ENCODE data around the gene TRMT112.
"Not testable (repeated sequence)": the region's sequence is repeated elsewhere in the genome, so short reads cannot be mapped to it uniquely, and the experiment has no call there.

The TRMT112 gene

GRCh38 chr11:64331569-64332371 lies 14.4 kb upstream of the TRMT112 start:
- peak; percentile 39 for DNase-seq (ENCODE audit: low read depth)

GRCh38 chr11:64330888-64331287 lies 13.5 kb upstream of the TRMT112 start:
- DNase-seq (ENCODE audit: low read depth): no peak

DNA sequence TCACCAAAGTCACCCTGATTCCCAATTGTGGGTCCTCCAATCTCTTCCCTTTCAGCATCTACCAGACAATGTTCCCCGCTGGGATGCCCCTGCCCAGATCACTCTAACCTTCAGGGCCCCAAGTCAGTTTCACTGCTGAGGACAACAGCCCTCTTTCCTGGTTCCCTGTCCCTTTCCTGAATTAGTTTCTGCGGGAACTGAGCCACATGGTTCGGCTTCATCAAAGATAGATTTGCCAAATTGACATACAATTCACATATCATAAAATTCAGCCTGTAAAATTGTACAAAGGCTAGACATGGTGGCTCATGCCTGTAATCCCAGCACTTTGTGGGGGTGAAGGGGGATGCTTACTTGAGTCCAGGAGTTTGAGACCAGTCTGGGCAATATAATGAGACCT lies 10.6 kb upstream of the TRMT112 start:
- DNase-seq (ENCODE audit: low read depth): no peak

- DNase-seq (ENCODE audit: low read depth): no peak
Measured at GRCh38 chr11:64327375-64327774, 10.0 kb upstream of the TRMT112 start.

DNA sequence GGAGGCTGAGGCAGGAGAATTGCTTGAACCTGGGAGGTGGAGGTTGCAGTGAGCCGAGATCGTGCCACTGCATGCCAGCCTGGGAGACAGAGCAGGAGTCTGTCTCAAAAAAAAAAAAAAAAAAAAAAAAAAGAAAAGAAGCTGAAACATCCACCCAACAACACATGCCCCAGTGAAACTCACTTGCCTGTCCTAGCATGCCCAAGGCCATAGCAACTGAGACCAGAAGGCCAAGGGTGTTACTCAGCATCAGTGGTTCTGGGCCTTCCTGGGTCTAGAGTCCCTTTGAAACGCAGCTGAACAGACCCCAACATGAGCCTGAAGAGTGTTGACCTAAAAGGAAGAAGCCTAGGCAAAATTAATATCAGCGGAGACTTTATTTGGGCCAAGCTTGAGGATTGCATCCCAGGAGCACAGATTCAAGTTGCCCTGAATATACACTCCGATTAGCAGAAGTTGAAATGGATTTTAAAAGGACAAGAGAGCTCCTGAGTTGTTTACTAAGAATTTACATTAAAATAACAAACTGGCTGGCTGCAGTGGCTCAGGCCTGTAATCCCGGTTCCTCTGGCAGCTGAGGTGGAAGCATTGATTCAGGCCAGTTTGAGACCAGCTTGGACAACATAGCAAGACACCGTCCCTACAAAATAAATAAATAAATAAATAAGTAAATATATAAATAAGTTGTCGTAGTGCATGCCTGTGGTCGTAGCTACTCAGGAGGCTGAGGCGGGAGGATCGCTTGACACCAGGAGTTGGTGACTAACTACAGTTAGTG lies 7.5 kb upstream of the TRMT112 start:
- no peak for DNase-seq (ENCODE audit: low read depth)

- DNase-seq (ENCODE audit: low read depth): not testable (repeated sequence)
Measured at GRCh38 chr11:64323984-64324383, 6.6 kb upstream of the TRMT112 start.

DNA sequence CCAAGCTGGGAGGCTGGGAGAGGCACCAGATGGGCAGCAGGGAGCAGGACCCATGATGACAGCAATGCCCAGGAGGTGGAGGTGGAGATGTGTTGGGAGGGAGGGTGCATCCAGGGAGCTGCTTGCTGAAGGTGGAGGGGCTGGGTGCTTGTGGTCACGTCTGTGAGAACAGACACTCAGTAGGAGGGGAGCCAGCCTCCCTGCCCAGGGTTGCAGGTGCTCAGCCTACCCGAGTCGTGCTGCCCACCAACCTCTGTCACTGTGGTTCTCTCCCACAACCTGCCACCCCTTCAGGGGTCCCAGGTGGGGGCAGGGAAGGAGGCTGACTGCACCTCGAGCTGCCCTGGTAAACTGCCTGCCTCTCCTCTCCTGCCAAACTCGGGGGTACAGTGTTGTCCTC lies 6.0 kb upstream of the TRMT112 start:
- DNase-seq (ENCODE audit: low read depth): no peak

GRCh38 chr11:64322925-64323260 lies 5.5 kb upstream of the TRMT112 start:
- no peak for DNase-seq (ENCODE audit: low read depth)

- DNase-seq (ENCODE audit: low read depth): no peak
Measured at GRCh38 chr11:64321533-64321932, 4.2 kb upstream of the TRMT112 start.

- DNase-seq (ENCODE audit: low read depth): no peak
Measured at GRCh38 chr11:64321026-64321425, 3.7 kb upstream of the TRMT112 start.

GRCh38 chr11:64320556-64320955 lies 3.2 kb upstream of the TRMT112 start:
- DNase-seq (ENCODE audit: low read depth): no peak

- DNase-seq (ENCODE audit: low read depth): no peak
Measured at GRCh38 chr11:64318766-64319761, 1.7 kb upstream of the TRMT112 start.

- DNase-seq (ENCODE audit: low read depth): peak; percentile 91
Measured at GRCh38 chr11:64317961-64318765, 804 bp upstream of the TRMT112 start, which contains the start of gene PRDX5. PRDX5 (plus strand) TSS chr11:64318121; CDS start chr11:64318216, 95 bp downstream.

DNA sequence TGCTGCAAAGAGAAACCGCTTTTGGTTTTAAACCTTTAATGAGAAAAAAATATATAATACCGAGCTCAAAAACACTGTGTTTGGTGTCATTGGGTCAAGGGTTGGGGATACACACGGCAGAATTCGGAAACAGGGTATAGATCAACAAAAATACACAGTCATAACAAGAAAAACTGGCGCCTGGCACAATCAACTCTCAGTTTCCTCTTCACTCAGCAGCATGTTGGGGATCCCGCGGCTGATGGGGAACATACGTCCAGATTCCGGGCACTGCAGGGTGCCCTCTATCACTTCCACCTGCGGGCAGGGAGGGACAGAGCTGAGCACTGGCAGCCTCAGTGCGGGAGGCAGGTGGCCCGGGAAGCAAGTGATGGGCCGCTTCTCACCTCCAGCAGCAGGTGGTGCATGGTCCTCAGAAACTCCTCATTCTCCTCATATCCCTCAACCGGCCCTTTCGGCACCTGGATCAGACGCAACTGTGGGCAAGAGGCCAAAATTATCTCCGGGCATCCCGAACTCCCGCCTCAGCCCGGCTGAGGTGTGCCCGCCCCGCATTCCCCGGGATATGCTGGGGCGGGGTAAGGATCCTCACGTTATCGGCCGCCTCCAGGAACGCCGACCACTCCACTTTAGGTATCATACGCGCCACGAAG lies 561 bp downstream of the TRMT112 start:
- peak; percentile 43 for DNase-seq (ENCODE audit: low read depth)

GRCh38 chr11:64315667-64316526 lies 1.5 kb downstream of the TRMT112 start:
- not testable (repeated sequence) for DNase-seq (ENCODE audit: low read depth)

DNA sequence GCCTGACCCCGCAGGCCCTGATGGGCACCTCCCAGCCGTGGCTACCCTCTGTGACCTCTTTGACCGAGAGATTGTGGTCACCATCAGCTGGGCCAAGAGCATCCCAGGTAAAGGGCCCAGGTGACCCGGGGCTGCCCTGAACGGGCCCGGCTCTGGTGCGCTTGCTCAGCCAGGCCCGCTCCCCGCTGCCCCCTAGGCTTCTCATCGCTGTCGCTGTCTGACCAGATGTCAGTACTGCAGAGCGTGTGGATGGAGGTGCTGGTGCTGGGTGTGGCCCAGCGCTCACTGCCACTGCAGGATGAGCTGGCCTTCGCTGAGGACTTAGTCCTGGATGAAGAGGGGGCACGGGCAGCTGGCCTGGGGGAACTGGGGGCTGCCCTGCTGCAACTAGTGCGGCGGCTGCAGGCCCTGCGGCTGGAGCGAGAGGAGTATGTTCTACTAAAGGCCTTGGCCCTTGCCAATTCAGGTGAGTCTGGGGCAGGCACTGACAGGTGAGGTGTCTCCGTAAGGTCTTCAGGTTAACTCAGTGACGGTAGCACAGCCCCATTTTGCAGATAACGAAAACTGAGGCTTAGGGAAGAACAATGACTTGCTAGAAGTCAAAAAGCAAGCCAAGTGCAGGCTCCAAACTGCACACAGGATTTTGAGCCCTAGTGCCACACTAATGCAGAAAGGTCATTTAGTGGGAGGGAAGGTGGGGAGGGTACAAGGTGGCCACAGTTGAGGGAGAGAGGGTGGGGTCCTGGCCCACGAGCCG lies 2.4 kb downstream of the TRMT112 start:
- no peak for DNase-seq (ENCODE audit: low read depth)

DNA sequence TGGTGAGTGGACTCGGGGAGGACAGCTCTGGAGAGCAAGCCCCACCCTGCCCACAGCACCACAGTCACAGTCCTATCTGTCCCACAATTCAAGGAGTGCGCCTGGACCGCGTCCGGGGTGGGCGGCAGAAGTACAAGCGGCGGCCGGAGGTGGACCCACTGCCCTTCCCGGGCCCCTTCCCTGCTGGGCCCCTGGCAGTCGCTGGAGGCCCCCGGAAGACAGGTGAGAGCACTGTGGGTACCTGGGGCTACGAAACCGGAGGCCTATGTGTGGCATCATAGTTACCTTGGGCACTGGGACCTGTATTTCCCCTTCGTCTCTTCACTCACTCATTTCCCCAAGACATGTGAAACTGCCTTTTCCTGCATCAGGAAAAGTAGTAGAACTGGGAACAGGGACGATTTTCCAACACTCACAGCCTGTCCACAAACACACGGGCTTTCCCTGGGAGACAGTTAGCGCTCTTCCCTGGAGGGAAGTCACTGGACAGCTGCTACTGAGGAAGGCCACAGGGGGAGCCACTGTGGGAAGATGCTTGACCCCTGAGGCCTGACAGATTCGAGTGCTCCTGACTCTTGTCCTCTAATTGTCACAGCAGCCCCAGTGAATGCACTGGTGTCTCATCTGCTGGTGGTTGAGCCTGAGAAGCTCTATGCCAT lies 3.1 kb downstream of the TRMT112 start:
- DNase-seq (ENCODE audit: low read depth): no peak

GRCh38 chr11:64313491-64314145 lies 3.7 kb downstream of the TRMT112 start:
- no peak for DNase-seq (ENCODE audit: low read depth)

Measured in T follicular helper cell (primary cell).